Uterus (tissue), 2 donors: Measurements from ENCODE around the gene CACNA1D.

Experiments used
- POLR2A ChIP-seq, 2 donors: fragments of 450-650 bp; IDR thresholded peaks; one replicate each; pipeline ENCODE4 v1.6.1; 2016; ENCODE audit warnings: antibody characterized with exemption in 2 of 2, mild to moderate bottlenecking in 1 of 2, moderate library complexity in 1 of 2
- TF ChIP-seq, protein P1 (sequence below), 4 experiments: fragments of 200-600 bp in 2 of 4; fragments of 450-650 bp in 2 of 4; sonication (generic) in 2 of 4; IDR thresholded peaks; one replicate each; pipeline ENCODE4 v1.5.1; 2016 to 2019; ENCODE audit warnings: antibody characterized with exemption in 4 of 4, mild to moderate bottlenecking in 2 of 4, moderate library complexity in 1 of 4

DNA sequence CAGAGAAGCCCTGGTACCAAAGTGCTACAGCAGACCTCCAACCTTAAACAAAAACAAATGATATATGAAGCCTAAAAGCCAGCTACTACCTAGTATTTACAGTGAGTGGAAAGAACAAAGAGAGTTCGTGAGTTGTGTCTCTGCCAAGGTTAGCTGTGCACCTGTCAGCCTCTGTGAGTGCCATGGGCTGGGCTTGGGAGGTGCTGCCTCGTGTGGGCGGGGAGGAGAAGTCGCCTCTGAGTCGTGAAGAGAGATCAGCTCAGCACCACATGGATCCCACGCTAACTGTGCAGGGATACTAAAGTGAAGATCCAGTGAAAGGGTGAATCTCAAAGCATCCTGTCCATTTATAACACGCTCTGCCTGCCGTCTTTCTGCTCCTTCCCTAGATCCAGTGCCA, 249.9 kb downstream of the CACNA1D start:
- TF ChIP-seq, protein P1, sequence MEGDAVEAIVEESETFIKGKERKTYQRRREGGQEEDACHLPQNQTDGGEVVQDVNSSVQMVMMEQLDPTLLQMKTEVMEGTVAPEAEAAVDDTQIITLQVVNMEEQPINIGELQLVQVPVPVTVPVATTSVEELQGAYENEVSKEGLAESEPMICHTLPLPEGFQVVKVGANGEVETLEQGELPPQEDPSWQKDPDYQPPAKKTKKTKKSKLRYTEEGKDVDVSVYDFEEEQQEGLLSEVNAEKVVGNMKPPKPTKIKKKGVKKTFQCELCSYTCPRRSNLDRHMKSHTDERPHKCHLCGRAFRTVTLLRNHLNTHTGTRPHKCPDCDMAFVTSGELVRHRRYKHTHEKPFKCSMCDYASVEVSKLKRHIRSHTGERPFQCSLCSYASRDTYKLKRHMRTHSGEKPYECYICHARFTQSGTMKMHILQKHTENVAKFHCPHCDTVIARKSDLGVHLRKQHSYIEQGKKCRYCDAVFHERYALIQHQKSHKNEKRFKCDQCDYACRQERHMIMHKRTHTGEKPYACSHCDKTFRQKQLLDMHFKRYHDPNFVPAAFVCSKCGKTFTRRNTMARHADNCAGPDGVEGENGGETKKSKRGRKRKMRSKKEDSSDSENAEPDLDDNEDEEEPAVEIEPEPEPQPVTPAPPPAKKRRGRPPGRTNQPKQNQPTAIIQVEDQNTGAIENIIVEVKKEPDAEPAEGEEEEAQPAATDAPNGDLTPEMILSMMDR (IDR thresholded peaks at IDR 0.05): no peak
- no peak for TF ChIP-seq POLR2A (IDR thresholded peaks at IDR 0.05)
